LNCaP clone FGC (cell line): ENCODE data around the gene PPP2R5C.

Experiments used
- DNase-seq: peaks from one replicate; pipeline ENCODE4 v3.0.0-alpha.2; 2011; ENCODE audit warnings: low read depth
- H3K4me3 ChIP-seq: 2 replicates; pipeline ENCODE4 v1.5.1; 2011; ENCODE audit warnings: mild to moderate bottlenecking, low read depth, low read length, control low read depth
- TF ChIP-seq, protein P1 (sequence below): IDR thresholded peaks from 2 replicates; pipeline ENCODE4 v1.5.1; 2012; ENCODE audit warnings: mild to moderate bottlenecking; ENCODE audit not compliant: control insufficient read depth, insufficient read depth; ENCODE audit errors: extremely low read depth

The PPP2R5C gene

GRCh38 chr14:101933209-101933608 lies 171.7 kb downstream of the PPP2R5C start:
- TF ChIP-seq, protein P1, sequence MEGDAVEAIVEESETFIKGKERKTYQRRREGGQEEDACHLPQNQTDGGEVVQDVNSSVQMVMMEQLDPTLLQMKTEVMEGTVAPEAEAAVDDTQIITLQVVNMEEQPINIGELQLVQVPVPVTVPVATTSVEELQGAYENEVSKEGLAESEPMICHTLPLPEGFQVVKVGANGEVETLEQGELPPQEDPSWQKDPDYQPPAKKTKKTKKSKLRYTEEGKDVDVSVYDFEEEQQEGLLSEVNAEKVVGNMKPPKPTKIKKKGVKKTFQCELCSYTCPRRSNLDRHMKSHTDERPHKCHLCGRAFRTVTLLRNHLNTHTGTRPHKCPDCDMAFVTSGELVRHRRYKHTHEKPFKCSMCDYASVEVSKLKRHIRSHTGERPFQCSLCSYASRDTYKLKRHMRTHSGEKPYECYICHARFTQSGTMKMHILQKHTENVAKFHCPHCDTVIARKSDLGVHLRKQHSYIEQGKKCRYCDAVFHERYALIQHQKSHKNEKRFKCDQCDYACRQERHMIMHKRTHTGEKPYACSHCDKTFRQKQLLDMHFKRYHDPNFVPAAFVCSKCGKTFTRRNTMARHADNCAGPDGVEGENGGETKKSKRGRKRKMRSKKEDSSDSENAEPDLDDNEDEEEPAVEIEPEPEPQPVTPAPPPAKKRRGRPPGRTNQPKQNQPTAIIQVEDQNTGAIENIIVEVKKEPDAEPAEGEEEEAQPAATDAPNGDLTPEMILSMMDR: no peak
- DNase-seq: no peak
- H3K4me3 ChIP-seq: no peak overlapping the region

DNA sequence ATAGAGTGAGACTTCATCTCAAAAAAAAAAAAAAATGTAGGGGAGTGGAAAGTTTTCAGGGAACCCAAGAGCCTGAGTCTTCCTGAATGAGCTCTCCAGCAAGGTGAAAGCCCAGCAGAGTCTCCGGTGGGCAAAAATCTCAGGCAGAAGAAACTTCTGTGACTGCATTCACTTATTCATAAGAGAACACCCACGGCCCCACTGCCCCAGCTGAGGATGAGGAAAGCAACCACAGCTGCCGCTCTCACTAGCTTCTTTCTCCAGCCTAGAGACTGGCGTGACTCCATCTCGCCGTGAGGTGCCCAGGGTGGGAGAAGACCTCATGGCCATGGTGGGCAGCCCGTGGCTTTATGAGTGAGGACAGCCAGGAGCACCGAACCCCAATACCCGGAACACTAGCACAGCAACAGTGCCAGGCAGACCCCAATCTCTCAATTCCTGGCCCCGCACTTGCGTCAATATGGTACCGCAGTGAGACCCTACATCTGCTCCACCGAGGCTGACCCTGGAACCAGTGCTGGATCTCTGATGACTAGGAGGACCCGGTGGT lies 173.2 kb downstream of the PPP2R5C start:
- TF ChIP-seq, protein P1: no peak
- H3K4me3 ChIP-seq: no peak overlapping the region
- no peak for DNase-seq

DNA sequence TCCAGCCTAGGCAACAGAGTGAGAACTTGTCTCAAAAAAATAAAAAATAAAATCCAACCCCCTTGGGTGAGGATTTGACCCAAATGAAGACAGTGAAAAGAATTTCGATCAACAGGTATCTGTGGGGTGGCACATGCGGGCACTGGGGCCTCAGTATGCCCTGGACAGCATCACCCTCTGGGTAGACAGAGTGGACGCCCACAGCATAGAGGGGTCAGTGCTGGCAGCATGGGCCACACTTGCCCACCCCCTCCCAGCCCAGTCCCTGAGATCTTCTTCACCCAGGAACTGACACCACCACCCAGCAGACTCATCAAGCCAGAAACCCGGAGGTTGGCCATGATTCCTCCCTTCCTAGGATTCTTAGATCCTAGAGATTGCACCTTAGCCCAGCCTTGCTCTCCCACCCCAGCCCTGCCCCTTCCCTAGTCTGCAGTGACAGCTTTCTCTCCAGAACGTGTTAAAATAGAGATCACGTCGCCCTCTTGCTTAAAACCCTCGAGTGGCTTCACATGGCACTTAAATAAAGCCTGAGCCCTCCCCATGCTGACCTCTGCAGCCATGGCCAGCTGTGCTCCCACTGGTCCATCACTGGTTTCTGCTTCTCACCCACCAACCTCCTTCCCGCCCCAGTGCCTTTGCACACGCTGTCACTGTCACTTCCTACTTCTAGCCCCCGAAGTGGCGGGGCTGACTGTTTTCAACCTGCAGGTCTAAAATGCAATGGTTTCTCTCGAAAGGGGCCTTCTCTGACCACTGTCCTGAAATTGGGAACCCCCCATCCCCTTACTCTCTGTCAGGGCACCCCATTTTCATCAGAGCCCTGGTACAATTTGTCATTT lies 176.6 kb downstream of the PPP2R5C start:
- H3K4me3 ChIP-seq: no peak overlapping the region
- TF ChIP-seq, protein P1: no peak
- DNase-seq: no peak

- H3K4me3 ChIP-seq: no peak overlapping the region
- TF ChIP-seq, protein P1: no peak
- no peak for DNase-seq
Observed at GRCh38 chr14:101939646-101940170, 178.2 kb downstream of the PPP2R5C start.

DNA sequence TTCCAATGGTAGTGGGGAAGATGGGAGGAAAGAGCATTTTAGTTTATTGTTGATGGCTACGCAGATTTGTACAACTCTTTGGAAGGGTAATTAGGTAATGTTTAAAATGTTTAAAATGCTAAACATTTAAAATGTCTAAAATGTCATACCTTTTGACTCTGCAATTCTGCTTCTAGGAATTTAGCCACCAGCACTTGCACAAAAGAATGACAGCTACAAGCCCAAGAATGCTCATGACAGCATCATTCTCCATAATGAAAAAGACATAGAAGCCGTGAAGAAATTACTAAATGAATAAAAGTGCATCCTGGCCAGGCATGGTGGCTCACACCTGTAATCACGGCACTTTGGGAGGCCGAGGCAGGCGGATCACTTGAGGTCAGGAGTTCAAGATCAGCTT lies 182.9 kb downstream of the PPP2R5C start:
- no peak for DNase-seq
- TF ChIP-seq, protein P1: no peak
- no peak overlapping the region for H3K4me3 ChIP-seq

DNA sequence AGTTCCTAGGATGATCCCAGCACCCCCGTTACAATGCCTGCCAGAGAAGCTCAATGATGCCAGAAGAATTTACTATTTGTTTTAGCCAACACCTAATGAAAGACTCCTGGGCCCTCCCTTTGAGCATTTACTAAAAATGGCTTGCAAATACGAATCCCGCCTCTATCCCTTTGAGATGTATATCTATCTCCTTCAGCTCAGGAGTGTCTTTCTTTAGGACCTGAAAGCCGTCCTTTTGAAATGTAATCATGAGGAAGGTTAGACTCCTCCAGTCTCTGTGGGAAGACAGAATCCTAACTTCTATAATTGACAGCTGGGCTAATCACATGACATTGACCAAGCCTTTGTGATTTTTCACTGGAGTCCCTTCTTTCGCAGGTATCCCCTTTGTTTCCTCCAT lies 183.7 kb downstream of the PPP2R5C start:
- DNase-seq: no peak
- TF ChIP-seq, protein P1: no peak
- H3K4me3 ChIP-seq: no peak overlapping the region
